ENCODE results near the gene KYNU.

- TF ChIP-seq CTCF (conservative IDR thresholded peaks at IDR 0.05), result no peak
- TF ChIP-seq EZH2 (IDR thresholded peaks at IDR 0.05; ENCODE audit: low read depth), result no peak
Observed at GRCh38 chr2:143087033-143087432, 209.6 kb downstream of the KYNU start.

Data from PC-9 (cell line).